ACC112 (cell line): ENCODE measurements around the gene FXYD1.

ENCODE experiments used
- H2AFZ ChIP-seq: fragments of 200-600 bp; sonication (generic); one replicate; pipeline ENCODE4 v1.6.0; 2017; ENCODE audit warnings: antibody characterized with exemption, low read length; ENCODE audit not compliant: unreplicated experiment
- H3K27ac ChIP-seq: fragments of 200-600 bp; sonication (generic); 2 replicates; pipeline ENCODE4 v1.5.1; 2014; ENCODE audit warnings: low read depth, mild to moderate bottlenecking, antibody characterized with exemption, low read length, moderate library complexity
- H3K27me3 ChIP-seq: fragments of 200-600 bp; sonication (generic); 2 replicates; pipeline ENCODE4 v1.6.1; 2014; ENCODE audit warnings: mild to moderate bottlenecking, antibody characterized with exemption, low read length, moderate library complexity, mixed read lengths; ENCODE audit not compliant: insufficient read depth
- H3K36me3 ChIP-seq: fragments of 200-600 bp; sonication (generic); 2 replicates; pipeline ENCODE4 v1.6.1; 2016; ENCODE audit warnings: mild to moderate bottlenecking, antibody characterized with exemption, low read length, moderate library complexity, mixed read lengths; ENCODE audit not compliant: insufficient read depth
- H3K4me1 ChIP-seq: fragments of 200-600 bp; sonication (generic); one replicate; pipeline ENCODE4 v1.6.1; 2016; ENCODE audit warnings: low read length, mixed read lengths; ENCODE audit not compliant: insufficient read depth, unreplicated experiment, control insufficient read depth
- H3K4me3 ChIP-seq: fragments of 200-600 bp; sonication (generic); 2 replicates; pipeline ENCODE4 v1.5.1; 2014; ENCODE audit warnings: mild to moderate bottlenecking, low read depth, low read length
- H3K79me2 ChIP-seq: fragments of 200-600 bp; sonication (generic); one replicate; pipeline ENCODE4 v1.6.0; 2016; ENCODE audit warnings: low read length; ENCODE audit not compliant: control insufficient read depth, unreplicated experiment, insufficient read depth

FXYD1 gene

DNA sequence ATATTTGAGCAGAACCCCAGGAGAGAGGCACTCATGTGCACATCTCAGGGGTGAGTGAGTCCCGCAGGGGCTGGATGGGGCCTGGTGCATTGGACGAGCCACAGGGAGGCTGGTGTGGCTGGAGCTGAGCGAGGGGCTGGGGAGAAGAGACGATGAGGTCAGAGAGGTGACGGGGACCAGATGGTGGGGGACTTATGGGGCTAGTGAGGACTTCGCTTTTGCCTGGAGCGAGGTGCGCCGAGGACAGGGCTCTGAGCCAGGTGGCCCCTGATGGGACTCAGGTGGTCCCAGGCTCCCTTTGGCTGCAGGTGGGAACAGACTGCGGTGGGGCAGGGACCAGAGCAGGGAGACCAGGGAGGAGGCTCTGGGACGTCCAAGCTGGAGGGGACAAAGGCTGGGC, 29.9 kb upstream of the FXYD1 start:
- Histone ChIP-seq H3K36me3 (no peaks in the 10 kb centered on the region), H3K4me1 (no peaks in the 10 kb centered on the region), H3K27ac (no peak overlapping the region), H2AFZ (no peak overlapping the region), H3K27me3 (no peaks in the 10 kb centered on the region), H3K4me3 (no peak overlapping the region), H3K79me2 (no peaks in the 10 kb centered on the region)

GRCh38 chr19:35109395-35110112, 29.1 kb upstream of the FXYD1 start:
- Histone ChIP-seq H3K36me3 (no peaks in the 10 kb centered on the region), H3K27me3 (no peaks in the 10 kb centered on the region), H3K4me3 (no peak overlapping the region), H2AFZ (no peak overlapping the region), H3K79me2 (no peaks in the 10 kb centered on the region), H3K4me1 (no peaks in the 10 kb centered on the region), H3K27ac (no peak overlapping the region)

- Histone ChIP-seq H3K27ac (no peak overlapping the region), H2AFZ (no peak overlapping the region), H3K4me1 (no peaks in the 10 kb centered on the region), H3K4me3 (no peak overlapping the region), H3K36me3 (no peaks in the 10 kb centered on the region), H3K79me2 (no peaks in the 10 kb centered on the region), H3K27me3 (no peaks in the 10 kb centered on the region)
Observed at GRCh38 chr19:35110974-35111373, 27.6 kb upstream of the FXYD1 start.

DNA sequence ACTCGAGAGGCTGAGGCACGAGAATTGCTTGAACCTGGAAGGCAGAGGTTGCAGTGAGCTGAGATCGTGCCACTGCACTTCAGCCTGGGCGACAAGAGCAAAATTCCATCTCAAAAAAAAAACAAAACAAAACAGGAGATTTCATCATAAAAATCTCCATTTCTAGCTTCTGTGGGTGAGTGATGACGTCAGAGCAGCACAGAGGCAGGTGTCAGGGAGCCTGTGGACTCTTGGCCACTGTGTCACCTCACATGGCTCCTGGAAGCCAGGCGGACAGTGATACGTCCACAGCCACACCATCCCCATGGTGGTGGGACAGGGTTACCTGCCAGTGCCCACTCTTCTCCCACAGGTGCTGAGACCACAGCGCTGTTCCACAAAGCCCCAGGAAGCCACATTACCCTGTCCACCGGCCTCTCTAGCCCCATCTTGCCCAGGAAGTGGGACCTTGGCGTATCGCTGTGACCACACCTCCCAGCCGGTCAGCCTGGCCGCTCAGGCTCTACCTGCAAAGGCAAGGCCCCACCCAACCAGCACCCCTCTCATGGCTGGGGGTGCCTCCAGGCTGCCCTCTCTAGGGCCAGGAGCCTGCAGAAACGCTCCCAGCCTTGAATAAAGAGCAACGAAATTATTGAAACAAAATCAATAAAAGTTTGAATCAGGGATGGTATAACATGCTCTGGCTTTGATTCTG, 25.5 kb upstream of the FXYD1 start:
- Histone ChIP-seq H3K4me3 (no peak overlapping the region), H3K36me3 (no peaks in the 10 kb centered on the region), H2AFZ (no peak overlapping the region), H3K27ac (no peak overlapping the region), H3K4me1 (no peaks in the 10 kb centered on the region), H3K27me3 (no peaks in the 10 kb centered on the region), H3K79me2 (no peaks in the 10 kb centered on the region)

DNA sequence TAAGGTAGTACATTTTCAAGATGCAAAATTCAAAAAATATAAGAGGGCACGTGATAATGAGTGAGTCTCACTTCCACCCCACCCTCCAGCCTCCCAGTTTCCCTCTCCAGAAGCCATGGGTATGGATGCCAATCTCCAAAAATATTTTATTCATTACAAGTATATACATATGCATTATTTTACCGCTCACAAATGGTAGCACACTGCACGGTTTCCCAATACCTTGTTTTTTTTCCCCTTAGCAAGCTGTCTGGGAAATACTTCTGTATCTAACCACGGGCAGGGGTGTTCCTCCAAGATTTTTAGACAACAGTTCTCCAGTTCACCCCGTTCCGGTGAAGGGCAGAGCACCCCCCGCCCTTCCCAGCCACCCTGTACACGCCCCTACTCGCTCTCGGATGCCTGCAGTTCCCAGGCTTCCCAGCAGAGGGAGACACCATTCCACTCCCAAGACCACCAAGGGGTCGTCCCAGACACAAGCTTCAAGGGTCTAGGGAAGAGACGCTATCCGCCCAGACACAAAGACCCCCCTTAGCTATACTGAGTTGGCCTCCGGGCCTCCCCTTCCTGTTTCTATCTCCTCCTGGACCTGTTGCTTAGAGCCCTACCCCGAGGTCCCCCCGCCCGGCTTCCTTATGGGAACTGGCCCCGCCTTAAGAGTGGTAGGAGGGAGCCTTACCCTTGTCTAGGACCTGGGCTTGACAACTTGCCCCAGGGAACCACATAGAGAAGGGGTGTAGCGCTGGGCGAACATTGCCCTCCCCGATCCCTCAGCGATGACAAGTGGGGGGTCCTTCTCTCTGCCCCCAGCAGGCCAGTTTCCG, 24.1 kb upstream of the FXYD1 start:
- H3K27ac ChIP-seq: no peak overlapping the region

GRCh38 chr19:35115177-35115951, 23.3 kb upstream of the FXYD1 start, which contains the start of gene FXYD3:
Gene FXYD3, plus strand, starts transcription at chr19:35115823. Its CDS starts 3,554 bp downstream, at chr19:35119377.
- Histone ChIP-seq H3K4me1 (peaks cover 3% of the 10 kb centered on the region), H2AFZ (no peak within 1 kb of the TSS), H3K4me3 (no peak within 1 kb of the TSS), H3K79me2 (no peaks in the 10 kb centered on the region), H3K36me3 (no peaks in the 10 kb centered on the region), H3K27me3 (no peaks in the 10 kb centered on the region), H3K27ac (no peak within 1 kb of the TSS)

More for the DNA sequence above, 24.1 kb upstream of the FXYD1 start:
- H3K27me3 ChIP-seq: no peaks in the 10 kb centered on the region
- H3K4me1 ChIP-seq: no peaks in the 10 kb centered on the region
- no peak overlapping the region for H2AFZ ChIP-seq
- no peaks in the 10 kb centered on the region for H3K79me2 ChIP-seq
- H3K4me3 ChIP-seq: no peak overlapping the region
- H3K36me3 ChIP-seq: no peaks in the 10 kb centered on the region

DNA sequence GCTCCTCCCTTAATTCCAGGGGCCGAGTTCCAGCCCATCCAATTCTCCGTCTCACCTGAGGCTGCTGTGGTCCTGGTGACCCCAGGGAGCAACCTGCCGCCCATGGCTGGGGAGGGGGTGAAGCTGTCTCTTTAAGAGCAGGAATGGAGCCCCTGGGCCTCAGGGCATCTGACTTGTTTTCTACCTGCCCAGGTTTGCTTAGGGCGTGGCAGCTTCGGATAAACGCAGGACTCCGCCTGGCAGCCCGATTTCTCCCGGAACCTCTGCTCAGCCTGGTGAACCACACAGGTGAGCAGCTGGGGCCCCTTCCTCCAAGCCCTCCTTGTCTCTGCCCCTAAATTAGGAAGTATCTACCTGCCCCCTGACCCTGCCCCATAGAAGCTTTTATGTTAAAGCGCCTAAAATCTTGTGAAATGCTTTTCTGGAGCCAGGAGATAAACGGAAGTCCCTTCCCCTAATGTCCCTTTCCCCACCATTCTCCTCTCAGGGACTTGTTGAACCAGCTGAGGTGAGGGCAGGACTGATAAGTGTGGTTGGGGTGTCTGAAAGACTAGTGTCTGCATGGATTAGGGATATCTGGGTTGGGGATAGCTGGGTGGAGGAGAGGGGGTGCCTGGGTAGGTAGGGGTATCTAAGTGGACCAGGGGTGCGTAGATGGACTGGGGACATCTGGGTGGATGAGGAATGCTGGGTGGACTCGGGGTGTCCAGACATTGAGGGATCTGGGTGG, 22.4 kb upstream of the FXYD1 start:
- Histone ChIP-seq H3K79me2 (no peaks in the 10 kb centered on the region), H3K4me1 (peaks cover 12% of the 10 kb centered on the region), H3K4me3 (no peak overlapping the region), H3K27me3 (no peaks in the 10 kb centered on the region), H3K27ac (no peak overlapping the region), H2AFZ (no peak overlapping the region), H3K36me3 (no peaks in the 10 kb centered on the region)

GRCh38 chr19:35117116-35117515, 21.5 kb upstream of the FXYD1 start:
- Histone ChIP-seq H3K27me3 (no peaks in the 10 kb centered on the region), H3K27ac (no peak overlapping the region), H3K79me2 (no peaks in the 10 kb centered on the region), H3K4me3 (no peak overlapping the region), H3K36me3 (no peaks in the 10 kb centered on the region), H2AFZ (no peak overlapping the region), H3K4me1 (peaks cover 17% of the 10 kb centered on the region)

- no peaks in the 10 kb centered on the region for H3K79me2 ChIP-seq
- peaks cover 21% of the 10 kb centered on the region for H3K4me1 ChIP-seq
- no peak overlapping the region for H3K4me3 ChIP-seq
- H3K36me3 ChIP-seq: no peaks in the 10 kb centered on the region
- H3K27ac ChIP-seq: no peak overlapping the region
- H2AFZ ChIP-seq: no peak overlapping the region
- H3K27me3 ChIP-seq: no peaks in the 10 kb centered on the region
Observed at GRCh38 chr19:35117799-35118198, 20.8 kb upstream of the FXYD1 start.
